ENCODE measurements around the gene PALLD.

The PALLD gene

DNA sequence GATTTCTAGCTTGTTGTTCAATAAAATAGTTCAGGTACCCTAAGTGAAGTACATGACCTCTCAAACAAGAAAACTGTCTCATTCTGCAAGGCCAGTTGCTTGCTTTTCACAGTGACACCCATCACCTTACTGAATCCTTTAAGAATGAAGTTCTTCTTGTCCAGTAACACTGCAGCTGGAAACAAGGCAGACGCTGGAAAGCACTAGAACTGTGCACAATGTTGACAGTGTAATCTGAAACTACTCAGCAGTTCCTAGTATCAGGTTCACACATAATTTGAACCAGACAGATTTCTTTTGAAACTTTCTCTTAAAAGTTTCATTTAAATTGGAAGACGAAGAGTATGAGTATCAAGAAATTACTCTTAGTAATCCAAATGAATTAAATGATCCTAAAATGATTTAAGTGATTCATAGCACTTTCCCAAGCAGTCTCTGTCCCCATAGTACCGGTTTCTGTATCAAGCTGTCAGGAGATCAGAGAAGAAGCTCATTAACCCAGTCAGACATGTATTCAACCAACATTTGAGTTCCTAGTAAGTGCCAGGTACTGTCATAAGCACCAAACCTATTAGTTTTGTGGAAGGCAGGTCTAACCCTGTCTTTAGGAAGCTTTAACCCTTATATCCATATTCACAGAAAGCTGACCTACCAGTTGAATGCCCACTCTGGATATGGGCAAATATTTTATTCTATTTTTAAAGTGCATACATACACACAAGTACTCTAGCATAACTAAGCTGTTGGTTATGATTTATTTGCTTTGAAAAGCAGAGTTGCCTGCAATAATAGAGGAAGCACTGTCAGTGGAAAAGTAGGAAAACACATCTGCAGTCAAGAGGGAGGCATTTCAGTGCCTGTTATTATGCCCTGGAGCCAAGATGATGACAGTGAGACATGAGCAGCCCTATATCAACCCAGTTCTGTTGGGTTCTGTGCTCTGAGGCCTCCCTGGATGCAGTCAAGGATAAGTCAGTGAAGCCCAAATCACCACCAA, 63.6 kb downstream of the PALLD start:
- peak; percentile 64 for DNase-seq

DNA sequence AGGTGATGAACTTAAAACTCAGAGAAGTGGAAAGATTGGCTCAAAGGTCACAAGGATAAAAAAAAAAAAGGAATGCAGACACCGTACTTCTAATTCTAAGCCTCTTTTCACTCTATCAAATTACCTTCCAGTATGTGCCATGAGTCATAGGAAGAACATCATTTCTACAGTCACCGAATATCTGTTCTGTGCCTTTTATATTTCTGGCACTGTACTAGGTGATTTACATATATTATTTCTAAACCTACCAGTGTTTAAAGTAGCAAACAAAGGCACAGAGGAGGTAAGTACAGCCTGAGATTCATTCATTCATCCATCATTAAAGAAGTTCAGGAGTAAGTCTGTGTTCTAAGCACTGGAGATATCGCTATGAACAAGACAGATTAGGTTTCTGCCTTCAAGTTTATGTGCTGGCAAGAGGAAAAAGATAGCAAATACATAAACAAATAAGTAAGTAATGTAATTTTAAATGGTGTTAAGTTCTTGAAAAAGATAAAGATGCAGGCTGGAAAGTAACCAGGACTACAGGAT, 65.3 kb downstream of the PALLD start:
- no peak for DNase-seq

DNA sequence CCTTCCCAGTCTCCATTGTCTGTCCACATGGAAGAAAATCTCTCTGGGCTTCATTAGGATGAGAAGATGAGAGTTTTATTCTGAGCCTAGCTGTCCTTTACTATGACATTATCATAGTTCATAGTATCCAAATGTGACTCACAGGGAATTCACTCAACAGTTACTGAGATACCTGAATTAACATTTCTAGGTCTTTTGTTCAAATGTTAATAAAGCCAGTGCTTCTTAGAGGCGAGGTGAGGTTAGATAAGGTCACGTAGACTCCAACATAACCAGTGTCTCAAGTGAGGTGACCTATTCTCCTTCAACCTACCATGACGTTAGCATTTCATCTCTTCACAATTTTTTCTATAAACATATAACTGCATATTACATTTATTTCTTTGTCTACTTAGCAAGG, 67.2 kb downstream of the PALLD start:
- no peak for DNase-seq

DNA sequence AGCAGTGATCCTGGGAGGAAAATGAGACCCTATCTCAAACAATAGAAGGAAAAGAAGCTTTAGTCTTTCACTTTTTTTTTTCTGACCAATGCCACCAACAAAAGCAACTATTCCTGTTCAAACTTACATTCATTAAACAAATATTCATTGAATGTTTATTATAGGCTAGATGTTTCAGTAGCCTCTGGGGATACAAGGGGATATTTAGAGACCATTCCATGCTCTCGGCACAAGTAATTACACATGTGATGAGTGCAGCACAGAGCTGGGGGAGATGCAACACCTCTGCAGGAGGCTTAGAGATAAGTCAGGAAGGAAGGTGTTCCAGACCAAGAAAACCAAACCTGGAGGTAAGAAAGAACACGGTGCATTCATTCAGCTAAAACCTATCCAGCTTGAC, 68.3 kb downstream of the PALLD start:
- peak; percentile 55 for DNase-seq

DNA sequence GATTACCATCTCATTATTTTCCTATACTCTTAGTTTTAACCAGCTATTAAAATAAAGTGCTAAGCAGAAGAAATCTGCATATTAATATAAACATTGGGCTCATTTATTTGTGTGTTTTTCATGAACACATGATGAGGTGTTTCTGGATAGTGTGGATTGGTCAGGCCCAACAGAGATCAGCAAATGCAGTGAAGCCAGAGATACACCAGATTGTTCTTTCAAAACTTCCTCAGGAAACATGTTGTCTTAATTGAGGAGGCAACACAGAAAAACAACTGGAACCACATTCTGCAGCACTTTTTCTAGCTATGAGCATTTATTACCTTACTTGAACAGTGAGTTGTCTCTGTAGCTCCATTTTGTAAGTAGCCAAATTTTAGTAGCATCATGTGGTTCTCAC, 69.9 kb downstream of the PALLD start:
- no peak for DNase-seq

DNA sequence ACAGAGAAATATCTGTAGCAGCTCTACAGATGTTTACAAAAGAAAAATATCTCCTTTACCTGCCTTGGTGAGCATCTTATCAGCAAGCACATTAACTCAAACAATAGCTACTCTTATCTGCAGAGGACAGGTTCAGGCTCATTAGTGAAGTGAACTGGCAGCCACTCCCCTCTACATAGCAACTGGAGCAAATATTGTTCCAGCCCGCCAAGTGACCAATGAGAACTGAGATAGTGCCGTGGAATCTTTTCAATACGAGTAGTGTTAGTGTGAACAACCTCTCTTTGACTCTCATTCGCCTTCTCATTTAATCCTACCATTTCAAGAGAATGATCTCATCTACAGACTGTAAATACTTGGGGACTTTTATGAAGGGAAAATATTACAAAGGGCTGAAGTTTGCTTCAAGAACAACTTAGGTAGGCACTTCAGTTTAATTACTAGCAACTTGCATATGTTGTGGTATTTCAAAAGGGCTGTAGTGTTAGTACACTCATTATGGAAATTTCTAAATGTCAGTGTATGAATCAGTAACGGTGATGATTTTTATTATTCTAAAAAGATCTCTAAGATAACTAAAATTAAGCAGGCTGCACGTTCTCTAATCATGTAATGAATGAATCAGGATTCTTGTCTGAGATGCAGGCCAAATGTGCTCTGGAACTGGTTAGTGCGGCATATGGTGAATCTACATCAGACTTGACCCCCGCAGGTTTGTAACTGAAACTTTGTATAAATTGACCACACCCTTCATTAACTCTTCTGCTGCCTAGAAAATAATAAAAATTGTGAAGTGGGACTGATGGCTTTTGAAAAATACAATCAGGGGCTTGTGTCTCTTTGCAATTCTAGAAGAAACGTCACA, 72.4 kb downstream of the PALLD start:
- DNase-seq, result peak; percentile 47

DNA sequence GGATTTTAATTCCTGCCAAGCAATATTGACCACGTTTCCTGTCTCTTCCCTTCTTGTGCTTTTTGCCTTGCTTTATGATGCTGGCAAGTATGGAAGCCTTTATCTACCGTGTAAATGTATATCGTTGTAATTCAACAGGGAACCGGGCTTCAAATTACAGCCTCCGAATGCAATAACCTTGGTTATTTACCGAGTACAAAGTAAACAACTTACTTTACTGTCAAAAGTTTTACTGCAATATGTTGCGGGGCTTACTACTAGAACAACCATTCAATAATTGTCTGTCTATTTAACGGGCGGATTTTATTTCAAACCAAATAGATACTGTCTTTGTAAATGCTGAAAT, 73.1 kb downstream of the PALLD start:
- no peak for DNase-seq

DNA sequence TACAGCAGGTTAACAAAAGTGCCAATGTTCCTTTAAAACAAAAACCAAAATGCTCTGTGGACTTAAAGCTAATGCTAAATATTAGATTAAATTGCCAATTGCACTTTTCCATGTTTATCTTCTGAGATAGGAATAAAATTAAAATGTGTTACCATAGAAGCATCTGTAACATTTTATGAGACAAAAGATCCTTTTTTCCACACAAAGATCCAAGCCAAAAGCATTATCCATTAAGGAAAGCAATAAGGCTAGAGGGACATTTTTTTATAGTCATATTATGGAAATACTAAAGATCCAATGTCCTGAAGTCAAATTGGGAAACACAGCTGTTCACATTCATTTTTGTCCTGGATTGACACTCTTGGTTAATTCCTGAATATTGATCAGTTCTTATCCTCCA, 73.6 kb downstream of the PALLD start:
- DNase-seq, result no peak

DNA sequence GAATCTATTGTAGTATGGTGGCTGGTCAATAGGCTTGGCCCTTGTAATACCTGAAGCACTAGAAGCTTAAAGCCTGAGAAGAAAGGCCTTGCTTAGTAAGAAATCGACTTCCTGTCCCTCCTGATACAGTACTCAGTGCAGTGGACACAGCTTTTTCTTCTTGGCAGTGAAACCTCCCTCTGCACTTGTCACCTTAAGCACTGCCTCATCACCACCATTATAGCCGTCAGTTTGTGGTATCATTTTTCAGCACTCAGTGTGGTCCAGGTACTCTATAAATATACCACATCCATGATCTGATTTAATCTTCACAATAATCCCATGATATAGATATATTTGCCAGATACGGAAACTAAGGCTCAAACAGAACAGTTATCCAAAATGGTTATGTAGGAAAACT, 75.2 kb downstream of the PALLD start:
- DNase-seq, result no peak

DNA sequence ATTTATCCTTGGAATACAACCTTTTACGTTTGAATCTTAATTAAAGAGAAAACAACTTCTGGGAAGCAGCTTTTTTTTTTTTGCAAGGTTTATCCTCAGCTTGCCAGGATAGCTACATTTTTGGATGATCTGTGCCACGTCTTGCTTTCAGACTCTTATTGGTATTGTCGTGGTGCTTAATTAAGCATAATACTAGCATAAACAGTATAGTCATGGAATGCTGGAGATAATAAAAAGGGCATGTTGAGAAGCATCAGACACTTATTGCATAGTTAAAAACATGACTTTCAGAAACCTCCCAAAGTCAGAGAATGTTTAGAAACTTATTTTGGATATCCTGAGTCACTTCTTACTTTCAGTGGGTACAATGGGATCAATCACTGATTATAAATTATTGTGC, 77.0 kb downstream of the PALLD start:
- DNase-seq, result no peak

DNA sequence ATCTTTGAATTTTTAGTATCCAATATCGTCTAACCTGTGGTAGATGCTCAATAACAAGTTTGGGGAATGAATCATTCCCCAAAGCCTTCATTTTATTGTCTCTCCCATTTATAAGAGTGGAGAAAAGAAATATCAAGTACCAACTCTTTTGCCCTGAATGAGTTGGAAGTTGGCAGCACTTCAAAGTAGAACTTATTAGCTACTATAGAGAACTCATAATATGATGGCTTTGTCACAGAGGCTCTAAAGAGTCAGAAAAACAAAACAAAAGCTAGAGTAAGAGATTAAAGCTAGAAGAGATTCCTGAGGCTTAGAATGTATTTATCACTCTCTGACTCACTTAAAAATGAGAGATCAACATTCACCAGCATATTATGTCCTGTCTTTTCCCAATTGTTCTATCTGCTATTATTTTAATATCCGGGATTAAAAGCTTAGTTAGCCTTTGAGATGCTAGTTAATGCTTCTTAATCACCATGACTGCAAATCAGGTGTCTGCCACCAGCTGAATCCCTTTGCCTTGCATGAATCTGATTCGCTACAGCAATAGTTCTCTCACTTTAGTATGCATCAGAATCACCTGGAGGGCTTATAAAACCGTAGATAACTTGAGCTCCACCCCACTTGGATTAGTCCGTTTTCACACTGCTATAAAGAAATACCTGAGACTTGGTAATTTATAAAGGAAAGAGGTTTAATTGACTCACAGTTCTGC, 77.9 kb downstream of the PALLD start:
- peak; percentile 64 for DNase-seq

DNA sequence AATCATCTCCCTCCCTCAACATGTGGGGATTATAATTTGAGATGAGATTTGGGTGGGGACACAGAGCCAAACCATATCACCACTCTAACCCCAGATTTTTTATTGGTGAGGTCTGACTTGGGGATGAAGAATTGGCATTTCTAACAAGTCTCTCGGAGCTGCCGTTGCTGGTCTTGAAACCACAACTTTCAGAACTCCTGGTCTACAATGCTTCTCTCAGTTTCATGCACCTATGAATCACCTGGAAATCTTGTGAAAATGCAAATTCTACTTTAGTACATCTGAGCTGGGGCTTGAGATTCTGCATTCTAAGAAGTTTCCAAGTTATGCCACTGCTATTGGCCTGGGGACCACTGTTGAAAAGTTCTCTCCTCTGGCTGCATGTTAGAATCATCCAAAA, 78.6 kb downstream of the PALLD start:
- no peak for DNase-seq

DNA sequence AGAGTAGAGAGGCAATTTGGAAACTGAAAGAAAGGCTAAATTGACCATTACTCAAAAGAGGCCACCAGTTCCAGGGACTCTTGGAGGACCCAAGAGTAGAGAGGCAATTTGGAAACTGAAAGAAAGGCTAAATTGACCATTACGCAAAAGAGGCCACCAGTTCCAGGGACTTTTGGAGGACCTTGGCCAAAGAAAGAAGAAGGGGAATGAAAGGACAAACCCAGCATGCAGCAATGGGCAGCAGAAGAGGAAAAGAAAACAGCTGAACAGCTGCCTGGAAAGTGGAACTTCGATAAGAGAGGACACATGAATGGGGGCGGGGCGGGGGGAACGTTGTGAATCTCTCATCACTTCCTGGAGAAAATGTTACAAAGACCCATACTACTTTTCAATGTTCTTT, 80.8 kb downstream of the PALLD start:
- DNase-seq, result no peak

DNA sequence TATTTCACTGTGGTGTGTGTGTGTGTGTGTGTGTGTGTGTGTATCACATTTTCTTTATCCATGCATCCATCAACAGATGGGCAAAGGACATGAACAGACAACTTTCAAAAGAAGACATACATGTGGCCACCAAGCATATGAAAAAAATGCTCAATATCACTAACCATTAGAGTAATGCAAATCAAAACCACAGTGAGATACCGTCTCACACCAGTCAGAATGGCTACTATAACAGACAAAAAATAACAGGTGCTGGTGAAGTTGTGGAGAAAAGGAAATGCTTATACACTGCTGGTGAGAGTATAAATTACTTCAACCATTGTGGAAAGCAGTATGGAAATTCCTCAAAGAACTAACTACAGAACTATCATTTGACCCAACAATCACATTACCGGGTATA, 83.4 kb downstream of the PALLD start:
- DNase-seq, result no peak

DNA sequence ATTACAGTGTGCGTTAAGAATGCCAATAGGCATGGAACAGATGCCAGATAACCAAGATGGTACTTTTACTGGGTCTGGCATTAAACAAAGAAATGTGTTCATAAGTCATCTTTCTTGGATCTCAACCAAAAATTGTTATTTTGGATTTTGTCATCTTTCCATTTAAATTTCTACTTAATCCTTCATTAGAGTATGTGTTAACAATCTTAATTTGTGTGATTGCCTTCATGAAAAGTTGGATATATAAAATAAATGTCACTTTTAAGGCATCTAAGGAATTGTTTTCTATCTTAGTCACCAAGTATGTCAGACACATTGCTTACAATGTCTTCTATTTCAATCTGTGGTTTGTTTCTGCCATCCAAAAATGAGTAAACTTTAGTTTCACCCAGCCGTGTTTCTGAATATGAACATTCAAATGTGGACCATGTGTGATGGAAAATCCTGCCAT, 87.5 kb downstream of the PALLD start:
- DNase-seq, result peak; percentile 91

DNA sequence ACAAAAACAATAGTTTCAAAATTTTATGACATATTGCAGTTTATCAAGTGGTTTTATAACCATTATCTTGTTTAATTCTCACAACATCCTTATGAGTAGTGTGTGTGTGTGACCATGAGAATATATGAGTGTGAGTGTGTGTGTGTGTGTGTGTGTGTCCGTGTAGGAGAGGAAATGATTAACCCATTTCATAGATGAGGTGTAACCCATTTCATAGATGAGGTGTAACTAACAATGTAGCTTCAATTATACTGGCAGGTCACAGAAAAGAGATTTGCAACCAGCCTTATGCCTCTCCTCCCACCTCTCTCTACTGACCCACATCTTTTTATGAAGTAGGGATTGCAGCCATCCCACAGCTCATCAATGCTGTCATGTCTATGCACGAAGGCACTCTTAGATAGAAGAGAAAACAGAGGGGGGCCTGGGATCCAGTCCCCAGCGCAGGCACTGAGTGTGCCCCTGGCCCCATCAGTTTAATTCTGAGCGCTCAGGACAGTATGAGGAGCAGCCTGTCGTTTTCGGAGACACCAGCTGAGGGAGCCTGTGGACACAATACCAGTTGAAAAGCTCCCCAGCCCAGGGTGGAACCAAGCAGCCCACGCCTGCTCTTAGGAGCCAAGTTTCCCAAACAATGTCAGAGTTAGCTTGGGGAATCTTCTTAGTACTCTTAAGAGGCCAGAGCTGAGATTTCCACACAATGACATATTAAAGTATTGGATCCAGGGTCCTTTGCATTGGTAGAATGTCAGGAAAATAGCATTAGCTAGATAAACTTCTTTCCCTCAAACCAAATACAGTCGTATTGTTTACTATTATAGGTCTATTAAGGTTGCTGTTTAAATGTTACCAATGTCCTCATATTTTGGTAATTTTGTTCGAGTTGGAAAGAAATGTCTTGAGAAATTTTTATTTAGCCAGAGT, 88.6 kb downstream of the PALLD start:
- peak; percentile 90 for DNase-seq

DNA sequence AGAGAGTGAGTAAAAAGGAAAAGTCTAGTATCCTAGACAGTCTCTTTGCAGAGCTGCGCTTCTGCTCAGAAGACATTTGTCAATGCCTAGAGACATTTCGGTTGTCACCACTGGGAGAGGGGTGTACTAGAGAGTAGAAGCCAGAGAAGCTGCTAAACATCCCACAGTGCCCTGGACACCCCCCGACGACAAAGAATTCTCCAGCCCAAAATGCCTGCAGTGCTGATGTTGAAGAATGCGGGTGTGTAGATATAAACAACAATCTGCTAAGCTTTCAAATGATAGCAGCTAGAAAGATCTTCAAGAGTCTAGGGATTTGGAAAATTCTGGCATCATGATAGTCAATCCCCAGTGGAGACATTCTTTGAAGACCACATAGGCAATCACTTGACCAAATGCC, 90.1 kb downstream of the PALLD start:
- DNase-seq, result peak; percentile 85

DNA sequence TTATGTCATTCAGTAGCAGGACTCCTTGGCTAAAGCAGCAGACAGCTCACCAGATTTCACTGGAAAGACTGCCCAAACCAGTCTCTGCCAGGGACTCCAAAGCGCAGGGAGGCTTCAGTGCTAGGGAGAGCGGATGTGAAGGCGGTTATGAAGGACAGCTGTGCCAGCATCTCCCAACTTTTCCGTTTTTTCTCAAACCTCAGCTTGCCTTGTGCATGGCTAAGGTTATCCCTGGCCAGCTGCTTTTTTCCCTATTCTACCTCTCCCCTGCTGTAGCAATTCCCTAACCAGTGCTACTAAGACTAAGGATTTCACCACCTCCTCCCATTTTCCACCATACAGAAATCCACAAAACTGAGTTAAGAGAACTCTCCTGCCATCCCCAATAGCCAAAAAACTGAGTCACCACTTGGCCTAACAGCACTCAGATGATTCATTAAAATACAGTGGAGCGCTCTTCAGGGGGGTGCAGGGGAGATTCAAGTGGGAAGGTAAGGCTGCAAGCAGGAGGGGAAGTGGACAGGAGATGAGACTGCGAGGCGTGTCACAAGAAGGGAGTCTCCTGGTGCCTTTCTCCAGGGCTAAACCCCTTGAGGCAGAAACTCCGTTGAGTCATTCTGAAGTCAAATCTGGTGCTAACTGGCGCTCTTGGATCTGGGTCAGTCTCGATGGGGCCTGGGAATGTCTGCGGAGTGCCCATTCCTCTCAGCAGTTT, 90.7 kb downstream of the PALLD start:
- peak; percentile 89 for DNase-seq

DNA sequence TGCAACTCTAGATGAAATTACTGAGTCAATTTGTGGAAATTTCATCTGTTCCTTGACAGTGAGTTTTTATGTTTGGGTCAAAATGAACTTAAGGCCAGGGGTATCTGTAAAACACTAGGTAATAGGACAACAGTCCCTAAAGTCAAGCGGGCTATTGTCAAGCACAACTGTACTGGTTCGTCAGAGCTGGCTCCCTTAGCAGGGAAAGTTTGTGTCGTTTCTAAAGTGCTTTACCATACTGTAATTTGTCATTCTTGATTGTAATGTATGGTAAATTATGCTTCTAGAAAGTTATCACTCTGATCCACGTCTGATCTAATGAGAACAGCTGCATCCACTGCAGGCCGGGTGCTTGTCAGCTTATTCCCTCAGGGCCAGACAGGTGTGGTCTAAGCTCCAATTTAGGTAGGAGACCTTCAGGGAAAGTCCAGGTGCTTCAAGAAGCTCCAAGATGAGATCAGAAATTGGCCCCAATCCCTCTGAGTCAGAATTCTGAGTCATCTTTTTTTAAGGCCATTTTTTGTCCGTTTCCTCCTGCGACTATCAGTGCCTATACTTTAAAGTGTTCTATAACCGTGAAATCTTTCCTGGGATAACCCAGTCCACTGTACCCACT, 92.2 kb downstream of the PALLD start:
- DNase-seq, result peak; percentile 65

DNA sequence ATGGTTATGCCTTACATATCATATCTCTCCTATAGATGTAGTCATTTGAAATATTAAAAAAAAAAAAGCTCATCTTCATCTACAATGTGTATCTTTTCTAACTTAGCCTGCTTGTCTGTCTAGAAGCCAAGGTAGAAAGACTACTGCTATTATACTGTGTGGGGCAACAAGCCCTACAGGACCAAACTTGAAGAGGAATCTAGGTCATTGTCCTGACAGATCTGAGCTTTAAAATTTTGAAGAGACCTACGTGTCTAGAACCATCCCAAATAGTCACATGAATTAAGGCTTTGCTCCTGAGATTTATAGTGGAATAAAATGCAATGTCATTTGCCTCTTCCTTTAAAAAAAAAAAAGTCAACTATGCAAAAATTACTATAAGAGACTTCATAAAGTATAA, 95.8 kb downstream of the PALLD start:
- DNase-seq, result no peak
